ENCODE data around the gene TRIM24. TPM values are rescaled to one million over a fixed set of nuclear protein-coding genes. Genes with fewer than 3 reads are reported as not detected.
A peak's percentile ranks its signal among the peaks of the same experiment; 100 is the strongest.
"Not testable (repeated sequence)": the region's sequence is repeated elsewhere in the genome, so short reads cannot be mapped to it uniquely, and the experiment has no call there.

Gene TRIM24
- total RNA-seq, 1 donor from 2014 or later = 16.4 TPM

- DNase-seq (ENCODE audit: low spot score) (no peak), ATAC-seq (no peak)
Observed at GRCh38 chr7:138525757-138526156, 65.7 kb downstream of the TRIM24 start.

- ATAC-seq (no peak), DNase-seq (ENCODE audit: low spot score) (no peak)
Observed at GRCh38 chr7:138527746-138528223, 67.7 kb downstream of the TRIM24 start.

- not testable (repeated sequence) for DNase-seq (ENCODE audit: low spot score); ATAC-seq
Observed at GRCh38 chr7:138536833-138537232, 76.8 kb downstream of the TRIM24 start.

GRCh38 chr7:138538518-138538917 is 78.5 kb downstream of the TRIM24 start:
- ATAC-seq (no peak), DNase-seq (ENCODE audit: low spot score) (no peak)

- DNase-seq (ENCODE audit: low spot score) = no peak
- no peak for ATAC-seq
Observed at GRCh38 chr7:138538997-138539644, 79.1 kb downstream of the TRIM24 start.

- DNase-seq (ENCODE audit: low spot score) (no peak), ATAC-seq (no peak)
Observed at GRCh38 chr7:138542183-138542582, 82.1 kb downstream of the TRIM24 start.

GRCh38 chr7:138543739-138544138 is 83.7 kb downstream of the TRIM24 start:
- DNase-seq (ENCODE audit: low spot score) (no peak), ATAC-seq (no peak)

- DNase-seq (ENCODE audit: low spot score) (no peak), ATAC-seq (peak; percentile 24)
Observed at GRCh38 chr7:138545123-138545522, 85.1 kb downstream of the TRIM24 start.

GRCh38 chr7:138546064-138546619 is 86.1 kb downstream of the TRIM24 start:
- DNase-seq (ENCODE audit: low spot score) (no peak), ATAC-seq (no peak)

- no peak for ATAC-seq
- DNase-seq (ENCODE audit: low spot score) = no peak
Observed at GRCh38 chr7:138546829-138547228, 86.8 kb downstream of the TRIM24 start.

GRCh38 chr7:138549082-138549481 is 89.0 kb downstream of the TRIM24 start:
- no peak for ATAC-seq

GRCh38 chr7:138550337-138550736 is 90.3 kb downstream of the TRIM24 start:
- ATAC-seq = no peak
- DNase-seq (ENCODE audit: low spot score) = no peak

More at GRCh38 chr7:138549082-138549481, 89.0 kb downstream of the TRIM24 start:
- DNase-seq (ENCODE audit: low spot score) = no peak

GRCh38 chr7:138551102-138551501 is 91.0 kb downstream of the TRIM24 start:
- DNase-seq (ENCODE audit: low spot score) = no peak
- ATAC-seq = no peak

GRCh38 chr7:138553805-138554204 is 93.7 kb downstream of the TRIM24 start:
- DNase-seq (ENCODE audit: low spot score) (no peak), ATAC-seq (no peak)

GRCh38 chr7:138554674-138555073 is 94.6 kb downstream of the TRIM24 start:
- DNase-seq (ENCODE audit: low spot score) = no peak
- no peak for ATAC-seq

GRCh38 chr7:138555684-138556083 is 95.6 kb downstream of the TRIM24 start:
- ATAC-seq (no peak), DNase-seq (ENCODE audit: low spot score) (no peak)

- DNase-seq (ENCODE audit: low spot score) (no peak), ATAC-seq (no peak)
Observed at GRCh38 chr7:138556771-138557484, 96.9 kb downstream of the TRIM24 start.

- DNase-seq (ENCODE audit: low spot score) (no peak), ATAC-seq (no peak)
Observed at GRCh38 chr7:138559448-138559847, 99.4 kb downstream of the TRIM24 start.

- no peak for DNase-seq (ENCODE audit: low spot score)
Observed at GRCh38 chr7:138563808-138564207, 103.7 kb downstream of the TRIM24 start.

GRCh38 chr7:138564365-138564764 is 104.3 kb downstream of the TRIM24 start:
- ATAC-seq (peak; percentile 75), DNase-seq (ENCODE audit: low spot score) (peak; percentile 76)

More at GRCh38 chr7:138563808-138564207, 103.7 kb downstream of the TRIM24 start:
- peak; percentile 22 for ATAC-seq

- DNase-seq (ENCODE audit: low spot score) (peak; percentile 59), ATAC-seq (peak; percentile 72)
Observed at GRCh38 chr7:138565071-138565450, 105.0 kb downstream of the TRIM24 start.
